ENCODE results near the gene AMT. TPM values are rescaled to one million over a fixed set of nuclear protein-coding genes. Genes with fewer than 3 reads are reported as not detected.
"Not testable (repeated sequence)": the region's sequence is repeated elsewhere in the genome, so short reads cannot be mapped to it uniquely, and the experiment has no call there.

AMT gene
- total RNA-seq, 4 donors from 2014 or later = 0.32 to 11.4 (median 7.6) TPM

DNA sequence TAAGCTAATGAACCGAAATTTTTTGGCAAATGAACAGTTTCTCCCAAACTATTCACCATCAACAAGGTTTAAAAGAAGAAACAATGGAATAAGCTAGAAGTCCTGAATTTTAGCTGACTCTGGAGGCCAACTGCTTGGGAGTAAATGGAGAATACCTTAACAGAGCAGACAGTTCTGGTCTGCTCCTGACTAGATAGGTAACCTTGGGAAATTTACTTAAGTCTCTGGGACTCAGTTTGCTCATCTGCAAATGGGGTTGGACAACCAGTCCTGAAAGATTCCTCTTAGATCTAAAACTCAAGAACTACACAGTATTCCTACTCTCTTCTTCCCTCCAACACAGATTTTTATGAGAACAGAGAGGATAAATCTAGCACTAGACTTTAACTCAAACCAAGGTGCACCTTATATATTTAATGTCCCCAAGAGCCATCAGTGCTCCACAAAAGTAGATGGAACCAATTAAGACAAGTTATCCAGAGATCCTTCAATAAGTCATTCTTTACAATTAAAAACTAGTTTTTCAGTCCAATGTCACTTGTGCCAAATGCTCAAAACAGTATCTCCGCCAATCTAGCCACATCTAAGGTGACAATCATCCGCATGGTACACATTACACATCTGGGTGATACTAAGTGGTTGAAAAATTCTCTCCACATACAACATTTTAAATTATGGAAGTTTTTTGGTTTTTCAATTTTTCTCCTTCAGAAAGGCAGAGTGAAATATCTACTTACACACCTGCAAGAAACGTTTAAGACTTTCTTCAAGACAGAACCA, 12.0 kb downstream of the AMT start:
- TF ChIP-seq EP300 (IDR thresholded peaks at IDR 0.05) = no peak
- TF ChIP-seq, protein P1, sequence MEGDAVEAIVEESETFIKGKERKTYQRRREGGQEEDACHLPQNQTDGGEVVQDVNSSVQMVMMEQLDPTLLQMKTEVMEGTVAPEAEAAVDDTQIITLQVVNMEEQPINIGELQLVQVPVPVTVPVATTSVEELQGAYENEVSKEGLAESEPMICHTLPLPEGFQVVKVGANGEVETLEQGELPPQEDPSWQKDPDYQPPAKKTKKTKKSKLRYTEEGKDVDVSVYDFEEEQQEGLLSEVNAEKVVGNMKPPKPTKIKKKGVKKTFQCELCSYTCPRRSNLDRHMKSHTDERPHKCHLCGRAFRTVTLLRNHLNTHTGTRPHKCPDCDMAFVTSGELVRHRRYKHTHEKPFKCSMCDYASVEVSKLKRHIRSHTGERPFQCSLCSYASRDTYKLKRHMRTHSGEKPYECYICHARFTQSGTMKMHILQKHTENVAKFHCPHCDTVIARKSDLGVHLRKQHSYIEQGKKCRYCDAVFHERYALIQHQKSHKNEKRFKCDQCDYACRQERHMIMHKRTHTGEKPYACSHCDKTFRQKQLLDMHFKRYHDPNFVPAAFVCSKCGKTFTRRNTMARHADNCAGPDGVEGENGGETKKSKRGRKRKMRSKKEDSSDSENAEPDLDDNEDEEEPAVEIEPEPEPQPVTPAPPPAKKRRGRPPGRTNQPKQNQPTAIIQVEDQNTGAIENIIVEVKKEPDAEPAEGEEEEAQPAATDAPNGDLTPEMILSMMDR (IDR thresholded peaks at IDR 0.05) = no peak
- no peak for TF ChIP-seq POLR2AphosphoS5 (IDR thresholded peaks at IDR 0.05)
- H3K27ac ChIP-seq = peak overlapping the region; percentile 94 to 100 (median 98)
- WGBS, 2 donors (ENCODE audit: low coverage in 1 of 2) = 23 to 29% methylated on average over 4 of the region's 4 CpGs
- H3K27me3 ChIP-seq = no peaks in the 10 kb centered on the region
- no peaks in the 10 kb centered on the region for H3K9me3 ChIP-seq
- no peak for ATAC-seq
- H3K4me3 ChIP-seq = peak overlapping the region; percentile 72 to 98
- peaks cover 0 to 12% of the 10 kb centered on the region in 2 donors for H3K36me3 ChIP-seq
- peaks cover 3 to 80% (median 52%) of the 10 kb centered on the region in 3 donors for H3K4me1 ChIP-seq

DNA sequence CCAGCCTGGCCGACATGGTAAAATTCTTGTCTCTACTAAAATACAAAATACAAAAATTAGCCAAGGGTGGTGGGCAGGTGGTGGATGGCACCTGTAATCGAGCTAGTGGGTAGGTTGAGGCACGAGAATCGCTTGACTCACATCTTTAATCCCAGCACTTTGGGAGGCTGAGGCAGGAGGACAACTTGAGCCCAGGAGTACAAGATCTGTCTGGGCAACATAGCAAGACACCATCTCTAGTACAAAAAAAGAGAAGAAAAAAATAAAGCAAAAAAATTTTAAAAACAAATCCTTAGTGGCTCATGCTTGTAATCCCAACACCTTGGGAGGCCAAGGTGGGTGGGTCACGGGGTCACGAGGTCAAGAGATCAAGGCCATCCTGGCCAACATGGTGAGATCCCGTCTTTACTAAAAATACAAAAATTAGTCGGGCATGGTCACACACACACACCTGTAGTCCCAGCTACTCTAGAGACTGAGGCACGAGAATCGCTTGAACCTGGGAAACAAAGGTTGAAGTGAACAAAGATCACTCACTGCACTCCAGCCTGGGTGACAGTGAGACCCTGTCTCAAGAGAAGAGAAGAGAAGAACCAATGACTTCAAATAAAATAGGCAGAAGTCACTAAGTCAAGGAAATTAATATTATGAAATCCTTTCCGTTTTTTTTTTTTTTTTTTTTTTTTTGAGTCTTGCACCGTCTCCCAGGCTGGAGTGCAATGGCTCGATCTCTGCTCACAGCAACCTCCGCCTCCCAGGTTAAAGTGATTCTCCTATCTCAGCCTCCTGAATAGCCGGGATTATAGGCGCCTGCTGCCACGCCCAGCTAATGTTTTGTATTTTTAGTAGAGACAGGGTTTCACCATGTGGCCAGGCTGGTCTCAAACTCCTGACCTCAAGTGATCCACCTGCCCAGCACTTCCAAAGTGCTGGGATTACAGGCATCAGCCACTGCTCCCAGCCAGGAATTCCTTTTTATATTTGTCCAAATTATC, 15.4 kb downstream of the AMT start:
- no peak for ATAC-seq
- WGBS, 2 donors (ENCODE audit: low coverage in 1 of 2) = 38 to 51% methylated on average over 10 to 17 of the region's 17 CpGs
- Histone ChIP-seq H3K4me3 (no peak overlapping the region), H3K9me3 (no peaks in the 10 kb centered on the region), H3K36me3 (peaks cover 0 to 12% of the 10 kb centered on the region in 2 donors), H3K4me1 (peaks cover 3 to 87% (median 47%) of the 10 kb centered on the region in 3 donors), H3K27ac (peak overlapping the region; percentile 4 to 99 (median 66)), H3K27me3 (no peaks in the 10 kb centered on the region)
- no peak for TF ChIP-seq POLR2A (IDR thresholded peaks at IDR 0.05)
- TF ChIP-seq, protein P1 (IDR thresholded peaks at IDR 0.05) = no peak
- no peak for TF ChIP-seq EP300 (IDR thresholded peaks at IDR 0.05)
- TF ChIP-seq POLR2AphosphoS5 (IDR thresholded peaks at IDR 0.05) = no peak

DNA sequence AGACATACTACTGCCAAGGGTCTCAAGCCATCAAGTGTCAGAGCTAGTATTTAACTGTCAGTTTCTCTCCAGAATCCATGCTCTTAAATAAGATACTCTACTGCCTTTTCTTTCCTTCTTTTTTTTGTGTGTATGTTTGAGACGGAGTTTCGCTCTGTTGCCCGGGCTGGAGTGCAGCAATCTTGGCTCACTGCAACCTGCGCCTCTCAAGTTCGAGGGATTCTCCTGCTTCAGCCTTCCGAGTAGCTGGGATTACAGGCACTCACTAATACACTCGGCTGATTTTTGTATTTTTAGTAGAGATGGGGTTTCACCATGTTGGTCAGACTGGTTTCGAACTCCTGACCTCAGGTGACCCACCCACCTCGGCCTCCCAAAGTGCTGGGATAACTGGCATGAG, 16.7 kb downstream of the AMT start:
- Histone ChIP-seq H3K36me3 (peaks cover 0 to 12% of the 10 kb centered on the region in 2 donors), H3K27ac (peak overlapping the region; percentile 4 to 99 (median 67)), H3K4me1 (peaks cover 3 to 99% (median 55%) of the 10 kb centered on the region in 3 donors)
- H3K27me3 ChIP-seq, H3K9me3 ChIP-seq, H3K4me3 ChIP-seq, ATAC-seq: not testable (repeated sequence)
- 25 to 33% methylated on average over 7 to 9 of the region's 9 CpGs for WGBS, 2 donors (ENCODE audit: low coverage in 1 of 2)

DNA sequence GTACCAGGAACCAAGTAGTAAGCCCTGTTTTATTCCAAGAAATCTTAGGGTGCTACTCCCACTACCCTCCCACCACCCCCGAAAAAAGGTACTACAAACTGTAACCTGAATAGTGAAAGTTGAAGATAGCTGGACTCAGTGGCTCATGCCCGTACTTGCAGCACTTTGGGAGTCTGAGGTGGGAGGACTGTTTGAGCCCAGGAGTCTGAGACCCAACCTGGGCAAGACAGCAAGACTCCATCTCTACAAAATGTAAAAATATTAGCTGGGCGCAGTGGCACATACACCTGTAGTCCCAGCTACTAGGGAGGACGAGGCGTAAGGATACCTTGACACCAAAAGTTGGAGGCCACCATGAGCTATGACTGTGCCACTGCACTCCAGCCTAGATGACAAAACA, 18.4 kb downstream of the AMT start:
- H3K4me1 ChIP-seq = peaks cover 3 to 99% (median 56%) of the 10 kb centered on the region in 3 donors
- TF ChIP-seq EP300 (IDR thresholded peaks at IDR 0.05) (no peak), POLR2AphosphoS5 (IDR thresholded peaks at IDR 0.05) (no peak), POLR2A (IDR thresholded peaks at IDR 0.05) (no peak)
- TF ChIP-seq, protein P1 (IDR thresholded peaks at IDR 0.05) = no peak
- no peaks in the 10 kb centered on the region for H3K27me3 ChIP-seq
- no peak overlapping the region for H3K27ac ChIP-seq
- no peak overlapping the region for H3K4me3 ChIP-seq
- H3K36me3 ChIP-seq = peaks cover 0 to 12% of the 10 kb centered on the region in 2 donors
- ATAC-seq = no peak
- WGBS, 2 donors (ENCODE audit: low coverage in 1 of 2) = 100% methylated on average over 3 of the region's 5 CpGs; no CpG with 5 or more reads in 1 of the 2 donors
- H3K9me3 ChIP-seq = no peaks in the 10 kb centered on the region

DNA sequence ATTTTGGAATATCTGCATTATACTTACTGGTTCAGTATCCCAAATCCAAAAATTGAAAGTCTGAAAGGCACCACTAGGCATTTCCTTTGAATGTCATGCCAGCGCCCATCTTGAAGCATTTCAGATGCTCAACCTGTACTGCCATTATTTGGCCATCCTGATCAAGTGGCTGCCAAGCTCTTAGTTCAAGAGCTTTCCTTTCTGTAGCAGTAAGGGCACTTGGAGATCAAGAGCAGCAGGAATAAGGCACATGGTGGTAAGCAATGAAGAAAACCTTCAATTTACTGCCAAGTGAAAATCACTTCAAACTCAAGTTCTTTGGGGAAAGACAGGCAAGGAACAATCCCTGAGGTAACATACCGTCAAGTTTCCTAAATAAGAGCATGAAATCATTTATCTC, 20.5 kb downstream of the AMT start:
- H3K9me3 ChIP-seq = no peaks in the 10 kb centered on the region
- no peaks in the 10 kb centered on the region for H3K27me3 ChIP-seq
- ATAC-seq = no peak
- peak overlapping the region in 2 of 4 donors; percentile 12 to 34 for H3K27ac ChIP-seq
- 27 to 68% methylated on average over 1 to 2 of the region's 2 CpGs for WGBS, 2 donors (ENCODE audit: low coverage in 1 of 2)
- peaks cover 3 to 99% (median 54%) of the 10 kb centered on the region in 3 donors for H3K4me1 ChIP-seq
- H3K36me3 ChIP-seq = peaks cover 0 to 13% of the 10 kb centered on the region in 2 donors
- TF ChIP-seq POLR2A (IDR thresholded peaks at IDR 0.05) (no peak), POLR2AphosphoS5 (IDR thresholded peaks at IDR 0.05) (no peak), EP300 (IDR thresholded peaks at IDR 0.05) (no peak)
- TF ChIP-seq, protein P1 (IDR thresholded peaks at IDR 0.05) = no peak
- H3K4me3 ChIP-seq = no peak overlapping the region

All from gastroesophageal sphincter (tissue), 4 donors.